Spleen (tissue), 11 donors: ENCODE measurements around the gene PXMP4. TPM values are rescaled to one million over a fixed set of nuclear protein-coding genes. Genes with fewer than 3 reads are reported as not detected.

Experiments used
- DNase-seq: peaks from one replicate; pipeline ENCODE4 v3.0.0-alpha.2; 2020
- H3K27ac ChIP-seq, 8 donors: fragments of 200-600 bp; sonication (generic) in 7 of 8; 1 replicate in 4 of 8; 2 replicates in 4 of 8; pipeline versions ENCODE4 v1.5.0 to v1.8.0; 2016 to 2021; ENCODE audit warnings: inconsistent platforms in 4 of 8, mild to moderate bottlenecking in 4 of 8, moderate library complexity in 1 of 8
- H3K27me3 ChIP-seq, 7 donors: fragments of 200-600 bp; sonication (generic) in 6 of 7; replicated peaks in 1 of 7; 1 replicate in 4 of 7; 2 replicates in 3 of 7; pipeline versions ENCODE4 v1.5.0 to v1.8.0; 2016 to 2021; ENCODE audit warnings: inconsistent platforms in 3 of 7, mild to moderate bottlenecking in 1 of 7
- H3K36me3 ChIP-seq, 6 donors: fragments of 200-600 bp; sonication (generic) in 5 of 6; 1 replicate in 4 of 6; 2 replicates in 2 of 6; pipeline versions ENCODE4 v1.5.0 to v1.8.0; 2016 to 2021; ENCODE audit warnings: inconsistent platforms in 2 of 6
- H3K4me1 ChIP-seq, 6 donors: fragments of 200-600 bp; sonication (generic) in 5 of 6; 1 replicate in 3 of 6; 2 replicates in 3 of 6; pipeline versions ENCODE4 v1.5.0 to v1.8.0; 2016 to 2021; ENCODE audit warnings: inconsistent platforms in 3 of 6
- H3K4me3 ChIP-seq, 8 donors: fragments of 200-600 bp; sonication (generic) in 7 of 8; 1 replicate in 4 of 8; 2 replicates in 4 of 8; pipeline versions ENCODE4 v1.5.0 to v1.8.0; 2016 to 2021; ENCODE audit warnings: inconsistent platforms in 4 of 8, mild to moderate bottlenecking in 4 of 8, moderate library complexity in 2 of 8
- H3K9me3 ChIP-seq, 8 donors: fragments of 200-600 bp; sonication (generic) in 7 of 8; 1 replicate in 4 of 8; 2 replicates in 4 of 8; pipeline versions ENCODE4 v1.5.0 to v1.8.0; 2016 to 2021; ENCODE audit warnings: inconsistent platforms in 4 of 8
- POLR2A ChIP-seq, 3 donors: fragments of 450-650 bp; IDR thresholded peaks; one replicate each; pipeline ENCODE4 v1.5.1; 2017; ENCODE audit warnings: antibody characterized with exemption in 3 of 3, mild to moderate bottlenecking in 1 of 3
- POLR2AphosphoS5 ChIP-seq, 3 donors: sonication (generic); formaldehyde crosslinking; IDR thresholded peaks; one replicate each; pipeline ENCODE4 v1.5.1; 2017; ENCODE audit warnings: antibody characterized with exemption in 3 of 3
- WGBS, 5 donors: extraction: QIAGEN DNeasy Blood & Tissue Kit in 3 of 5; methylation state at CpG; one replicate each; pipeline versions ENCODE4 v1.1.5 to v1.1.7; 2013 to 2018; 5-methylcytosine and 5-hydroxymethylcytosine counted together
- intact Hi-C: fragments of 100-400 bp; cut with DNase I; formaldehyde crosslinking; loops from one replicate; pipeline ENCODE4 v1.15.0; 2023; ENCODE audit warnings: low total_unique reads
- polyA plus RNA-seq, 3 donors: library from polyadenylated mRNA; stranded (reverse); fragments of 200-250 nt; gene quantifications; one replicate each; pipeline ENCODE4 v1.2.1, GENCODE V29; 2013
- total RNA-seq, 7 donors: library from RNA; depleted of rRNA in 3 of 7; stranded (reverse); fragments of >200 nt in 3 of 7; fragmentation: NEBNext Ultra II Directional in 4 of 7; extraction: Animal tissue kit (Norgen Biotek cat#: 25700) in 4 of 7; gene quantifications; one replicate each; pipeline versions ENCODE4 v1.1.0 to v1.2.1, GENCODE V29; 2016 to 2021
- TF ChIP-seq, protein P1 (sequence below), 11 experiments: fragments of 200-600 bp in 7 of 11; fragments of 450-650 bp in 4 of 11; sonication (generic) in 4 of 11; IDR thresholded peaks in 8 of 11; conservative IDR thresholded peaks in 3 of 11; 1 replicate in 7 of 11; 2 replicates in 4 of 11; pipeline versions ENCODE4 v1.4.0 to v1.8.0; 2016 to 2021; ENCODE audit warnings: antibody characterized with exemption in 11 of 11, inconsistent platforms in 4 of 11, mild to moderate bottlenecking in 1 of 11
- donor health status: healthy with polysubstance abuse.
- donor health status: DM: no; HTN: no; CAD: no; lungs with moderate emphysema.
- donor health status: DM: no; HTN: no; CAD: no.
- donor health status: Bipolar disorder and iron deficiency.
- donor health status: healthy.
- donor health status: DM: no; HTN: no; CAD: no.
- donor health status: DM: yes; HTN: yes; CAD: no.

Gene PXMP4
- total and polyA plus RNA-seq, 10 donors, result 2.1 to 14.4 (median 6.9) TPM

DNA sequence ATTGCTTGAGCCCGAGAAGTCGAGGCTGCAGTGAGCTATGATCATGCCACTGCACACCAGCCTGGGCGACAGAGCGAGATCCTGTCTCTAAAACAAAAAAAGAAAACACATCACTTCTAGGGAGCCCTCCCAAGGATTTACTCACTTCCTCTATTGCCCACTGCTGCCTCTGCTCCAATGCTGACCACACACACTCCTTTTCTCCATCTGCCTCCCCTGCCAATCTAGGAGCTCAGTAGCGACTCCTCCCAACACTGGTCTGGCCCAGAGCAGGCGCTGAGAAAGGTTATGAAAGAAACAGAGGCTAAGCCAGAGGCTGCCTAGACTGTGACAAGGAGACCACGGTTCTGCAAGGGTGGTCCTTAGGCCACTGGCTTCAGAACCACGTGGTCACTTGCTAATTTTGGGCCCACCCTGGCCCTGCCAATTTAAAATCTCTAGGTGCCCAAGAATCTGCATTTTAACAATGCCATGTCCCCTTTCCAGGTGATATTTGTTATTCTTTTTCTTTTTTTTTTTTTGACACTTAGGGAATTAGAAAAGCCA lies 32.7 kb downstream of the PXMP4 start:
- TF ChIP-seq, protein P1, sequence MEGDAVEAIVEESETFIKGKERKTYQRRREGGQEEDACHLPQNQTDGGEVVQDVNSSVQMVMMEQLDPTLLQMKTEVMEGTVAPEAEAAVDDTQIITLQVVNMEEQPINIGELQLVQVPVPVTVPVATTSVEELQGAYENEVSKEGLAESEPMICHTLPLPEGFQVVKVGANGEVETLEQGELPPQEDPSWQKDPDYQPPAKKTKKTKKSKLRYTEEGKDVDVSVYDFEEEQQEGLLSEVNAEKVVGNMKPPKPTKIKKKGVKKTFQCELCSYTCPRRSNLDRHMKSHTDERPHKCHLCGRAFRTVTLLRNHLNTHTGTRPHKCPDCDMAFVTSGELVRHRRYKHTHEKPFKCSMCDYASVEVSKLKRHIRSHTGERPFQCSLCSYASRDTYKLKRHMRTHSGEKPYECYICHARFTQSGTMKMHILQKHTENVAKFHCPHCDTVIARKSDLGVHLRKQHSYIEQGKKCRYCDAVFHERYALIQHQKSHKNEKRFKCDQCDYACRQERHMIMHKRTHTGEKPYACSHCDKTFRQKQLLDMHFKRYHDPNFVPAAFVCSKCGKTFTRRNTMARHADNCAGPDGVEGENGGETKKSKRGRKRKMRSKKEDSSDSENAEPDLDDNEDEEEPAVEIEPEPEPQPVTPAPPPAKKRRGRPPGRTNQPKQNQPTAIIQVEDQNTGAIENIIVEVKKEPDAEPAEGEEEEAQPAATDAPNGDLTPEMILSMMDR (IDR thresholded peaks at IDR 0.05 in 8 of 11, conservative IDR thresholded peaks at IDR 0.05 in 3 of 11), result no peak
- TF ChIP-seq POLR2AphosphoS5 (IDR thresholded peaks at IDR 0.05) (no peak), POLR2A (IDR thresholded peaks at IDR 0.05) (no peak)
- Histone ChIP-seq H3K27me3 (no peaks in the 10 kb centered on the region), H3K9me3 (no peaks in the 10 kb centered on the region), H3K4me3 (no peak overlapping the region), H3K36me3 (no peaks in the 10 kb centered on the region), H3K4me1 (peaks cover 8 to 62% (median 30%) of the 10 kb centered on the region in 6 donors), H3K27ac (peak overlapping the region in 2 of 8 donors; percentile 58 to 66)
- intact Hi-C loops, result no loop called here
- no peak for DNase-seq
- 63 to 83% (median 77%) methylated on average over 8 of the region's 8 CpGs for WGBS, 5 donors

DNA sequence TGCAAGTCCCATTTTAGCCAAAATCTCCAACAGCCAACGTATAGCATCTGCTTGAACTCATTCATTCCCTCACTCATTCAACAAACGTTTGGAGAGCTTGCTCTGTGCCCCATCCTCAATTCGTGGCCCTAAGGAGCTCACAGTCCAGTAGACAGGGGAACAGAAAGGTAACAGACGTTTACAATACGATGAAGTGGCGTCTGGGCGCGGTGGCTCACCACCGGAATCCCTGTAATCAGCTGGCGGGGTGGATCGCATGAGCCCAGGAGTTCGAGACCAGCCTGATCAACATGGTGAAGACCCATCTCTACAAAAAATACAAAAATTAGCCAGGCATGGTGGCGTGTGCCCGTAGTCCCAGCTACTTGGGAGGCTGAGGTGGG lies 33.1 kb downstream of the PXMP4 start:
- peak overlapping the region in 5 of 8 donors; percentile 36 to 75 (median 46) for H3K4me3 ChIP-seq
- DNase-seq, result no peak
- intact Hi-C loops, result no loop called here
- H3K27me3 ChIP-seq, result no peaks in the 10 kb centered on the region
- TF ChIP-seq POLR2A (IDR thresholded peaks at IDR 0.05), result no peak
- no peak for TF ChIP-seq POLR2AphosphoS5 (IDR thresholded peaks at IDR 0.05)
- TF ChIP-seq, protein P1 (IDR thresholded peaks at IDR 0.05 in 8 of 11, conservative IDR thresholded peaks at IDR 0.05 in 3 of 11), result no peak
- no peaks in the 10 kb centered on the region for H3K36me3 ChIP-seq
- WGBS, 5 donors, result 82 to 86% (median 85%) methylated on average over 14 of the region's 14 CpGs
- peaks cover 8 to 62% (median 30%) of the 10 kb centered on the region in 6 donors for H3K4me1 ChIP-seq
- H3K9me3 ChIP-seq, result no peaks in the 10 kb centered on the region
- peak overlapping the region in 4 of 8 donors; percentile 6 to 66 (median 60) for H3K27ac ChIP-seq

DNA sequence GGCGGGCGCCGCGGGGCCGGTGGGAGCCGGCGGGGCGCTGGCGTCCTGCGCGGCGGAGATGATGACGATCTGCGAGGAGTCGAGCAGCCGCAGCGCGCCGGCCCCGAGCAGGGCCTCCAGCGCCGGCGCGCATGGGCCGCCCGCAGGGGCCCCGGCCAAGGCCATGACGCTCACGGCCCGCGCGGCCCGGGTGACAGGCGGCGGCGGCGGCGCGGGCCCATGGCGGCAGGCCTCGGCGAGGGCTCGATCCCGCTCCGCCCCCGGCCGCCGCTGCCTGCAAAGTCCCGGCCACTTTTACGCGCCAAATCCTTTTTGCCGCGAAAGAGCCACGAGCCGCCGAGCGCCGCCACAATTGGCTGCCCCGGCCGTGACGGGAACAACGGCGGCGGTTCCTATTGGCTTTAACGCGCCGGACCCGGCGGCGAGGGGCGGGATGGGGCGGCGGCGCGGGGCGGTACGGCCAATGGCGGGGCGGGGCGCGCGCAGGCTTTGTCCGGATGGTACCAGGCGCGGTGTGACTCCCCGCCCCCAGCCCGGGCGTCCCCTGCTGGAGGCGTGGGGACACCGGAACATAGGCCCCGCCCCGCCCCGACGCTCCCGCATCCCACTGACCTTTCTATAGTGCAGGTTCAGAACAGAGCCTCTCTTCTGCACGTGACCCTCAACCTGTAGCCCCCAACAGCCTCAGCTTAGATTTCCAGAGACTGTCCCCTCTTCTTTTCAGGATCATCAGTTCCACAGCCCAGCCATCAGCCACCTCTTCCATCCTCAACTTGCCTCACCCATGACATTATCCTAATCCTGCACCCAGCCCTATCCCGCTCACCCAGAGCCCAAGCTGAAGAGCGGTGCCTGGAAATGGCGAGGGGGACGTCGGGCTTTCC lies 33.8 kb downstream of the PXMP4 start, which contains the start of gene E2F1:
E2F1 (minus strand) TSS at position 286 of the 884 bp plus-strand sequence; CDS start at position 165, 121 bp downstream.
- H3K27ac ChIP-seq, result peak within 1 kb of the TSS in 6 of 8 donors; percentile 15 to 74 (median 59)
- TF ChIP-seq POLR2AphosphoS5 (IDR thresholded peaks at IDR 0.05), result peak; percentile 56 to 80 (median 77)
- no peak for TF ChIP-seq POLR2A (IDR thresholded peaks at IDR 0.05)
- TF ChIP-seq, protein P1 (IDR thresholded peaks at IDR 0.05 in 8 of 11, conservative IDR thresholded peaks at IDR 0.05 in 3 of 11), result peak; percentile 6 to 80 (median 61)
- DNase-seq, result peak; percentile 98
- no peaks in the 10 kb centered on the region for H3K9me3 ChIP-seq
- peaks cover 8 to 62% (median 30%) of the 10 kb centered on the region in 6 donors for H3K4me1 ChIP-seq
- intact Hi-C loops, result no loop called here
- H3K4me3 ChIP-seq, result peak within 1 kb of the TSS; percentile 13 to 75 (median 44)
- no peaks in the 10 kb centered on the region for H3K27me3 ChIP-seq
- 2 to 20% (median 3%) methylated on average over 10 to 101 of the region's 101 CpGs for WGBS, 5 donors
- no peaks in the 10 kb centered on the region for H3K36me3 ChIP-seq
